Kasumi-1 (cell line): ENCODE measurements around the gene TJP1.
"Not testable (repeated sequence)": the region's sequence is repeated elsewhere in the genome, so short reads cannot be mapped to it uniquely, and the experiment has no call there.

Experiments used
- DNase-seq, 2 experiments: peaks; one replicate each; lab custom pipeline; 2025; lab: John Stamatoyannopoulos, UW

Gene TJP1

GRCh38 chr15:29753506-29753905, 68.8 kb downstream of the TJP1 start:
- no peak for DNase-seq

GRCh38 chr15:29750754-29751153, 71.5 kb downstream of the TJP1 start:
- no peak for DNase-seq

GRCh38 chr15:29749365-29750086, 72.7 kb downstream of the TJP1 start:
- no peak for DNase-seq

- DNase-seq = no peak
These were observed 74.3 kb downstream of the TJP1 start for GRCh38 chr15:29747837-29748417.

GRCh38 chr15:29743475-29743874, 78.8 kb downstream of the TJP1 start:
- DNase-seq = no peak

- DNase-seq = no peak
These were observed 81.5 kb downstream of the TJP1 start for GRCh38 chr15:29740692-29741311.

DNA sequence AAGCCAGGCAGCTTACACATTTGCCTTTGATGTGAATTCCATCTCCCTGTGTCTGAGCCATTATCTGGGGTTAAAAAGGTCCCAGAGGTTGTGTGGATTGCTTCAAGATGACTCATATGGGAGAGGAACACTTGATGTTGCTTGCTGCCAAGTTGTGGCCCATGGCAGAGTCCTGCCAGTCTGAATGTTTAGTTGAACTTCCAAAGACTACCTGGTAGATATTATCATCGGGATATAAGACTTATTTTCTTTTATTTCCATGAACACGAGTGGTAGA, 85.6 kb downstream of the TJP1 start:
- no peak for DNase-seq

- DNase-seq = no peak
These were observed 86.1 kb downstream of the TJP1 start for GRCh38 chr15:29736012-29736743.

GRCh38 chr15:29734917-29735572, 87.2 kb downstream of the TJP1 start:
- DNase-seq = no peak

DNA sequence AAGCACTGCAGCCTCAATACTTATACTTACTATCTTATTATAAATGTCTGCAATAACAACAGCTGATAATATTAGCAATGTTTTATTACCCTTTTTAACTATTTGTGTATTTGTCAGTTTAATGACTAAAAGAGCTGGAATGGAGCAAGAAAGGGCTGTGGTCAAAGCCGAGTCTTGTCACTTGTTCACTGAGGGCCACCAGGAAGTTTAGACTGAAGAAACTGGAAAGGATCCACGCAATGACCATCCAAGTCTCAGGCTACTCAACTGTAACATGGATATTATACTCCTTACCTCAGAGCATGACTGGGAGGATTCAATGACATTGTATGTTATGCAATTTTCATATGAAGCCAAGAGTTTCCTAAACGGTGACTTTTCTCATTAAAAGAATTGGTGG, 90.4 kb downstream of the TJP1 start:
- DNase-seq = no peak

GRCh38 chr15:29730471-29730870, 91.8 kb downstream of the TJP1 start:
- DNase-seq = not testable (repeated sequence)

DNA sequence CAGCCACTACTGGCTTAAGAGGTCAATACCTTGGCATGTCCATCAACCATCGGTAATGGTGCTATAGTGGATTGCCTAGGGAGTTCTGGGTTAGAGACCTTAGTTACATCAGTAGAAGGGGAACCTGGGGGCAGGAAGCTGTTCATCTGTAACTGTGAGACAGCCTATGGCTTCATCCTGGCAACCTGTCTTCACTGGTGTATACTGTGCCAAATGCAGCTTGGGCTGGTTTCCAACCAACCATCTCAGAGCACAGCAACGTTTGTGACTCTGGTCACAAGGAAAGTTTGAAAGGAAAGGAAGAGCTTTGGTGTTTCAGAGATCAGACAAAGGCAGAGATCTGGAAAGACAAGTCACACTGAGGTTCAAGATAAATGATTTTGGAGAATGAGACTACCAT, 93.8 kb downstream of the TJP1 start:
- DNase-seq = no peak

- DNase-seq = no peak
These were observed 94.4 kb downstream of the TJP1 start for GRCh38 chr15:29727871-29728270.

DNA sequence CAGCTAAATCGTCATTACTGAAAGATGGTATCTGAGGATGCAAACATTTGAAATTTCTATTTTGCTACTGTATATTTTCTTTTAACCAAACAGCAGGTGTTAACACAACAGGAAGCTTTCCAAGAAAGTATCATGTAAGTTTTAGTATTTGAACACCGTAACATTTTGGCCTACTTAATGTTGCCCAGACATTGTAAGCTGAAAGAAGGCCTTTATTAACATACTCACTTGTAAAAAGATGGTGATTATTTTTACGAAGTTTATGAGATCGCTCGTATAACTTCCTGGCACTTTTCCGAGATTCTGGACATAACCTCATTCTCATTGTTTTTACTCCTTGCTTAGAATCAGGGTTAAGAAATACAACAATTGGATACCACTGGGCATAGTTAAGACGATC, 95.7 kb downstream of the TJP1 start:
- no peak for DNase-seq

DNA sequence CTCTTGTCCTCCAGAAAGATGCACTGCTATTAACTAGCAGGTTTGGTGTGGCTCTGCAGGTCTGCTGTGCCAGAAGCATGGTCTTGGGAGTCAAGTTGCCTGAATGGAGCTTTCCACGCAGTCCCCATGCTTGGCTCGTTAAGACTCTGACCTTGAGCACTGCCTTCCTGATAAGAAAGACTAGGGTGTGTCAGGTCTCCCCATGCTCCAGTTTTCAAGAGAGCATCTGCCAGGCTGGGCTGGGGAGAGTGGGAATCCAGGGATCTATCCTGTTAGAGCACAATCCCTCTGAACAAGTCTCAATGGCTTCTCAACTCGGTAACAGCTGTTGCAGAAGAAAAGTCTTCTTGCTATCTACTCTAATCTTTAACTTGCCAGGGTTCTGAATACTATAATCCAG, 98.2 kb downstream of the TJP1 start:
- no peak for DNase-seq

DNA sequence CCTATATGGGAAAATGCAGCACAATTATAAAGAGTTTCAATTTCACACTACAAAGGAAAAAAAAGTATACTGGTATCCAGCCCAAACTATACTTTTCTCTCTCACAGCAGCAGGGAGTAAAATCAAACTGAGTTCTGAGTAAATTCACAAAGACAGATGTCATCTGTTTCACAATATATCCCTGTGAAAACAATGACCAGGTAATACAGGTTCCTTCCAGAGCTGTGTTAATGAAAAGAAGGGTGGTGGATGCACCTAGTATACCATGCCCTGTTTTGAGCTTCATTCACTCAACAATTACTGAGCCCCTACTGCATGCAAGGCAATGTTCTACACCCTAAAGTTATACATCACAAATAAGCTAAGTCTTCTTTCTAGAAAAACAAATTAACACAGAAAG, 108.5 kb downstream of the TJP1 start:
- no peak for DNase-seq

- DNase-seq = no peak
These were observed 110.0 kb downstream of the TJP1 start for GRCh38 chr15:29712149-29712885.

DNA sequence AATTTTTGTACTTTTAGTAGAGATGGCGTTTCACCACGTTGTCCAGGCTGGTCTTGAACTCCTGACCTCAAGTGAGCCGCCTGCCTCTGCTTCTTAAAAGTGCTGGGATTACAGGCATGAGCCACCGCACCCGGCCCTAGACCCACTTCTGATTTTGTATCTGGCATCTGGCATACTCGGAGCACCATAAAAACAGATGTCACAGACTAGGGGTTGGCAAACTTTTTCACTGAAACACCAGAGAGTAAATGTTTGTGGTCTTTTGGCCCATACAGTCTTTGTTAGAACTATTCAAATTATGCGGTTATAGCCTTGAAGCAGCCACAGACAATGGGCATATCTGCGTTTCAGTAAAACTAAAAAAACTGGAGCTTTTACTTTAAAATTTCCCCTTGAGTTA, 110.7 kb downstream of the TJP1 start:
- DNase-seq = no peak

DNA sequence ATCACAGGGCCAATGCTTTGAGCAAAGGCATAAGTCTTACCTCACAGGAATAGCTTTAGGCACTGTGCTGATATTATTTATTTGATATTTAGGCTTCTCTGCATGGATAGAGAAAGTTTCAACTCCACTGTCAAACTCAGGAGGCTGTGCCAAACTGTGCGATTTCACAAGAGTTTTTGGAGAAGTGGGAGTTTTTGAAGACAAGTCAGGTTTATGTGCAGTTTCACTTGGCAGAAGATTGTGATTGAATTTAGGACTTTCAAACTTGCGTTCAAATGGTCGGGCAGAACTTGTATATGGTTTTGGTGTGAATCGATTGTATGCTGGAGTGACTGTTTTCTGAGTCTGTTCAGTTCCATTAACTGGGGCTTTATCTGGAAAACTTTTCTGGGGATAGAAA, 113.7 kb downstream of the TJP1 start:
- no peak for DNase-seq

DNA sequence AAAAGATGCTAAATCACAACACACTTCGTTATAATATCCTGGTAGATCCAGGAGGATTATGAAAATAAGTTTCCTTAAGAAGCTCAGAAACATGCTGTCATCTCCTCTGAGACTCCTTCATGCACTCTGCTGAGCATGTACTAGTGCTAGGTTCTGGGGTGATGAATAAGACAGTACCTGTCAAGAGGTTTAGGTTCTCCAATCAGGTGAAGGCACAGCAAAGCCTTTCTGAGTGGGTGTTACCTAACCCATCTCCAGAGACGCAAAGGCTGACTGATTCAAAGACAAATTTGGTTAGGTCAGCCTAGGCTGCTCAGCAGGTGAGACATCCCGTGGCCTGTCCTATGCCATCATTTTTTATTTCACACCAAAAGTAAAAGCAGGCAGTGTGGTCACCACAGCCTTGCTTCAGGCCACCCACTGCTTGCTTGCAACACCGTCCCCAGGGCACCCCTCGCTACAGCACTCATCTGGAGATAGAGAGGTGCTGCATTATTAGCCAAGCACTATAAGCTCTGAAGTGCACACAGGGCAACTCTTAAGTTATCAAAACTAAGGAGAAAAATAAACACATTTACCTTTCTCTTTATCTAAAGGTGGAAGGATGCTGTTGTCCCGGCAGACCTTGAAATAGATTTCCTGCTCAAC, 117.2 kb downstream of the TJP1 start:
- DNase-seq = no peak

DNA sequence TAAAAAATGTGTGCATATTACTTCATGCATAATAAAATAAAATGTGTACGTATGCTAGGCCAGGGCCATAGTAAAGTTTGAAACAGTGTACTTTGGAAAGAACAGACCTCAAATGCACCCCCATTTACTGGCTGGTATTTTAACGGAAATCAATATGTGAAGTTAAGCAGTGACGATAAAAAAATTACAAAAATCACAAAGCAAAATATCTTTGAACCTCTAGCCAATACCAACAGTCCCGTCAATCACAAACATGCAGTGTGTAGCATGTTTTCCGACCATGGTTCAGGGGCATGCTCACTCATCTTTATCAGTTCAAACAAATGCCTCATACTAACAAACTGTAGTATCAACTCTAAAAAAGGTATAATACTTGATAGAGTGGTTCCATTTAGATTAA, 121.1 kb downstream of the TJP1 start:
- no peak for DNase-seq
